GM18498 (cell line): ENCODE data around the gene NAT8.
"Not testable (repeated sequence)": the region's sequence is repeated elsewhere in the genome, so short reads cannot be mapped to it uniquely, and the experiment has no call there.

Experiments used
- ATAC-seq: cut with Tn5 transposase; IDR thresholded peaks from one replicate; pipeline ENCODE4 v1.9.1; 2021; ENCODE audit warnings: mild to moderate bottlenecking, moderate library complexity; ENCODE audit not compliant: unreplicated experiment

Gene NAT8

DNA sequence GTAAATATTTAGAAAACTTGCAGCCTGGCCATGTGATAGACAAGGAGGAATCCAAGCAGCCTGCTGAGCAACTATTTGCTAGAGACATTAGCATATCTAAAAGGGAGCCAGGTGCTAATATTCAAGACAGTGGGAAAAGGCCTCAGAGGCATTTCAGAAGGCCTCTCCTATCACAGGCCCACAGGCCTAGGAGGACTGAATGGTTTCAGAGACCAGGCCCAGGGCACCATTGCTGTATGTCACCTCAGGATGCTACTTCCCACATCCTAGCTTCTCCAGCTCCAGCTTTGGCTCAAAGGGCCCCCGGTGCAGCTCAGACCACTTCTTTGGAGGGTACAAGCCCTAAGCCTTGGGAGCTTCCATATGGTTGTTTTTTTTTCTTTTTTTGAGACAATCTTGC, 3.8 kb downstream of the NAT8 start:
- no peak for ATAC-seq

- not testable (repeated sequence) for ATAC-seq
Measured at GRCh38 chr2:73636977-73637376, 5.2 kb downstream of the NAT8 start.

DNA sequence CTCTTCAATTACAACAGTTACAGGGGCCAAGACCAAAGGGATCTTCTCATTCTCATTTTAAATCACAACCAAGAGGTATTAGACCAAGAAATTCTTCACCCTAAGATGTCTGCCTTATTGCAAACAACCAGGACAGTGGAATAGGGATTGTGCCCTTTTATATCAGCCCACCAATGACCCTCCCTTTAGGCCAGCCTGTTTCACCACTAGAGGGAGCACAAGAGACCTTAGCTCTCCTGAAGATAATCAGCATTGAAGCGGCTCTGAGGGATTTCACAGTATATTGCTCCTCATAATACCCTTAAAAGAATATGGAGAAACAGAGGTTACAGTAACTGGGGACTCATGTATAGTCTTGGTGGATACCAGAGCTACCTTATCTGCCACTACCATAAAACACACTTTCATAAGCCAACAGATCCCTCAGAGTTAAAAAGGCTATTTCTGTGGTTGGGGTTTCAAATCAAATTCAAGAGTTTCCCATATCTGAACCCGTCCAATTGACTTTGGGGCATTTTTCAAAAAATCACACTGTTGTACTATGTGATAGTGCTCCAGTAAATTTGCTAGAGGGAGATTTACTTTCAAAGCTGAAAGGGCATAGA, 11.5 kb downstream of the NAT8 start:
- ATAC-seq, result not testable (repeated sequence)

DNA sequence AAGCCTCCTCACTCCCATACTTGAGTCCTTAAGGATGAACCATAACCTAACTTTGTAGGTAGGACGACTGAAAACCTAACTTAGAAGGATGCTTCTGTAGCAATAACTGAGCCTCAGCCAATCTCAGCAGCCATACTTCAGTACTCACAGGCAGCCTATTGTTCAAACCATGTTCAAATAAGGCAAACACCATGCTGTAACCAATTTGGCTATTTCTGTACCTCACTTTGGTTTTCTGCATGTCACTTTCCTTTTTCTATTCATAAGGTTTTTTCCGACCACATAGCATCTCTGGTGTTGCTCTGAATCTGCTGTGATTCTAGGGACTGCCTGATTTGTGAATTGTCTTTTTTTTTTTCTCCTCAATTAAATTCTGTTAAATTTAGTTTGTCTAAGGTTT, 13.7 kb downstream of the NAT8 start:
- peak; percentile 82 for ATAC-seq

GRCh38 chr2:73626237-73626636, 16.0 kb downstream of the NAT8 start:
- ATAC-seq, result not testable (repeated sequence)

- not testable (repeated sequence) for ATAC-seq
Measured at GRCh38 chr2:73624625-73625024, 17.6 kb downstream of the NAT8 start.

DNA sequence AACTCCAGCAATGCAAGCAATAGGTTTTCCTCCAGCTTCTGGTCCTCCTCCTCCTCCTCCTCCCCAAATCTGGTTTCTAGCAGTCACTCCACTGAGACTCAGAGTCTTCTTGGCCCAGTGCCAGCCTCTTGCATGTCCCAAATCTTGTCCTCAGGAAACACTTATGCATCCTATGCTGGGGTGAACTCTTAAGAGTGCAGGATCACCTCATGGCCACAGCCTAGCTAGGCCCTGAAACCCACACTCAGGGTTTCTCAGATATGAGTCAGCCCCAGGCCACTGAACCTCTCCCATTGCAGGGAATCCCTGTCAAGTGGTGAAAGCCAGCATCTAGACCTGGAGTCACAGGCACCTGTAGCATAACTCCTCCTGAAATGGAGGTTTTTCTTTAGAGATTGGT, 18.2 kb downstream of the NAT8 start:
- not testable (repeated sequence) for ATAC-seq

DNA sequence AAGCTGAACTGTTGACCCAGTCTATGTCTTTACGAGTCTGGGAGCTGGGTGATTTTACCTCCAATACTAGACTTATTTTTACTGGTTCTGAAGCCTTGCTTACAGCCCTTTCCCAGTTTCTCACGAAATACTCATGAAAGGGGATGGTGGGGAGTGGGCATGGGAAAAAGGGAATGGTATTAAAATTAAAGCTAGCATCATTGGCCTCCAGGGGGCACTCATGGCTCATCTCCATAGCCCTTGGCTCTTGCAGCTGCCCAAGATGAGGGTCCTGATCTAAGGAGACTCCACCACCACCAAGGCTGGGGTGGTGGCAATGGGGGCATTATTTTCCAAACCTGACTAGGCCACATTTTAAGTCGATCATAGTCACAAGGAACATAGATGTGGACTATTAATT, 22.3 kb downstream of the NAT8 start:
- not testable (repeated sequence) for ATAC-seq

GRCh38 chr2:73614997-73615396, 27.2 kb downstream of the NAT8 start:
- no peak for ATAC-seq

- no peak for ATAC-seq
Measured at GRCh38 chr2:73614105-73614504, 28.1 kb downstream of the NAT8 start.

DNA sequence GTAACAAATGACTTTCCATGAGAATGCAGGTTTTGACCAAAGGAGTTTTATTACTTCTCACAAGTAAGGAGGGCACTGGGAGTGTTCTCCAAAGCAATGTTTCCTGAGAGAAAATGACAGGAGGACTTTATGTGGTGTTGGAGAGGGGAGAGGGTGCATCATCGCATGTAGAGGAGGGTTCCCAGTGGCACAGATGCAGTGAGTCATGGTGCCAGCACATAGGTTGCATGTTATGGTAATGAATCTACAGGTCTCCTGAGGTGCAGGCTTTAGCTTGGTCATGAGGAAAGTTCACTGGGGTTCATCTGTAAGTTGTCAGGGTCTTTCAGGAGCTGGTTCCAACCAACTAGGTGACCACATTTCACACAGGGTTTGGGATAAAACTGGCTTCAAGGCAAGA, 30.4 kb downstream of the NAT8 start:
- ATAC-seq, result no peak

DNA sequence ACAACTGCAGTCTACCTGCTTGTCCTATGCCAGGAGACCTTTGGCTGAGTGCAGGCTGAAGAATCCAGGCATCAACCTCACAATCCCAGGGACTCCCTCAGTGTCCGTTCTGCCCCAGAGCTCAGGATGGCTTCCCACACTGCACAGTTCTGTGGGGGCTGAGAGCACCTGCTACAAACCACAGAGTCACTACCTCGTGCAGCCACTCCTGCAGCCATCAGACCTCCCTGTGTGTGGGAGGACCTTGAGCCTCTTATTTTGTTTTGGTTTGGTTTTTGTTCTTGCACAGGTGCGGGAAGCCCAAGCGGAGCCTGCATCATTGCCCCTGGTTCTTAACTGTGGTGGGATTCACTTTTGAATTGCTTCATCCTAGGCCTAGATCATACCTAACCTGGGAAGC, 31.0 kb downstream of the NAT8 start:
- ATAC-seq, result no peak

GRCh38 chr2:73610111-73610510, 32.1 kb downstream of the NAT8 start:
- no peak for ATAC-seq

DNA sequence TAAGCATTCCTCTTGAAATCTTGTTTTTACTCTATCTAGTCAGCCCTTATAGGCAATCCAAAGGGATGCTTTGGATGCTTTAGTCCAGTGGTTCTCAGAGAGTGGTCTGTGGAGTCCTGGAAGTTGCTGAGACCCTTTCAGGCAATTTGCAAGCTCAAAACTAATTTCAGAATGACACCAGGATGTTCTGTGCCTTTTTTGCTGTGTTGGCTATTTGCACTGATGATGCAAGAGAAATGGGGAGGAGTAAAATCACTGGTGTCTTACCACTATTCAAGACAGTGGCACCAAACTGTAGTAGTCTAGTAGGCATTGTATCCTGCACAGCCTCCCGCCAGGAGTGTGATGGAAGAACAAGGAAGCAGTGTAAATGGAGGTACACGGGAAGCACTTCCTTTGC, 37.6 kb downstream of the NAT8 start:
- not testable (repeated sequence) for ATAC-seq

DNA sequence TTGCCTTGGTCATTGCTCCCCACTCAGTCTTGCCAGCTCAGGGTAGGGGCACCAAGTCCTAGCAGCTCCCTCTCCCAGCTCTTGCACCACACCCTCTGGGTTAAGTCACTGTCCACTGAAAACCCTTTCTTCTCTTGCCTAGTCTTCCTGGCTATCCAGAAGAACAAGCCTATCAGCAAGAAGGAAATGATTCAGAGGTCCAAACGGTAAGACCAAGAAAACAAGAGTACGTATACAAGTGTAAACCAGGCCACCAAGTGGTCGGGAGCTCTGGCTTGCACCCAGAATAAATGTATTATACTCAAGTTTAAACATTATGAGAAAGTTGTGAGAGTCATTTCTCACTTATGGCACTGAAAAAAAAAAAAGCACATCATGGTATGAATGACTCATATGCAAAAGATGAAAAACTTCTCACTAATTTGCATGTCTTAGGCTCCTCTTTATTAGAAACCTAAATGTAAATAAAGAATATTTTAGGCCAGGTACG, 39.1 kb downstream of the NAT8 start:
- peak; percentile 69 for ATAC-seq

- no peak for ATAC-seq
Measured at GRCh38 chr2:73601780-73602179, 40.4 kb downstream of the NAT8 start.

DNA sequence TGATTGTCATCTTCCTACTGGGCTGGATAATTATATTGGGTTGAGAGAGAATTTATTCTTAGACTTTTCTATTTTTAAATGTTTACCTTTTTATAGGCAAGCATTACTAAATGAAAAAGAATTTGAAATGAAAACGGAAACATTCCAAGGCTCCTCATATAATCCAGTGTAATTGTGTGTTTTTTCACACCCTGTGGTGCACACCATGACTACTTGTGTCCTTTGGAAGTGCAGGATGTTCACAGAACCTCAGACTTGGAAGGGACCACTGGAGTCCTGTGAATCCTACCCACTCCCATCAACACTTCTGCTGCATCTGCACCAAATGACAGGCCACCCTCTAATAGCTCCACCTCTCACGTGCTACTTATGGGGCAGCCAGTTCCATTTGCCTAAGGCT, 48.0 kb downstream of the NAT8 start:
- ATAC-seq, result no peak

- ATAC-seq, result no peak
Measured at GRCh38 chr2:73593680-73594079, 48.5 kb downstream of the NAT8 start.
